NCI-H82 (cell line): ENCODE results near the gene MYLK2.
"Not testable (repeated sequence)": the region's sequence is repeated elsewhere in the genome, so short reads cannot be mapped to it uniquely, and the experiment has no call there.

Experiments
- DNase-seq: peaks from one replicate; lab custom pipeline; 2025; lab: John Stamatoyannopoulos, UW

MYLK2 gene

DNA sequence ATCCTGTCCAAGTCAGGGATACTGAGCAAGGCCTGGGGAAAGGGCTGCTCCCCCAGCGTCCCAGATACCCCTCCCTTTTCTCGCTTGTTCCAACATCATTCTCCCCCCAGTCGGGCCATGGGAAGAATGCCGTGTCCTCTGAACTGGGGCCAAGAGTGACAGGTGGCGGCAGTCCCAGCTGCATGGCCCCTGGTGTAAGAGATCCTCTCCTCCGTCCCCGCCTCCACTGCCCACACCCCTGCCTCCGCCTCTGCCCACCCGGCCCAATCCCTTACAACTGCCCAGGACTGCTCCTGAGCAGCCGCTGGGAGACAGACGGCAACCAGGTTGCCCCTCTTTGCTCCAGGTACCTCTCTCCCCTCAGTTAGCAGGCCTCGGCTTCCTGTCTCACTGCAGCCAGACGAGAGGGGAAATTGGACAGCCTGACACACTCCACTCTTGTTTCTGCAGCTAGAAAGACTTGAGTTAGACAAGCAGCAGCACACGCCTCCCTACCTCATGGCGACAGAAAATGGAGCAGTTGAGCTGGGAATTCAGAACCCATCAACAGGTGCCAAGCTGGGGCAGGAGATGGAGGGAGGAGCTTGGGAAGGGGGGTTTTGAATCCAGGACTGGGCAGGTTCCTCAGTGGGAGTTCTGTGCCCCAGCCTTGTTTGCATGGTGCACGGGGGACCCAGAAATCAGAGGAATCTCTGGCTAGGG is at the start of gene MYLK2:
MYLK2 (plus strand) TSS at position 274 of the 702 bp plus-strand sequence; CDS start at position 499, 225 bp downstream.
- DNase-seq = peak; percentile 68

DNA sequence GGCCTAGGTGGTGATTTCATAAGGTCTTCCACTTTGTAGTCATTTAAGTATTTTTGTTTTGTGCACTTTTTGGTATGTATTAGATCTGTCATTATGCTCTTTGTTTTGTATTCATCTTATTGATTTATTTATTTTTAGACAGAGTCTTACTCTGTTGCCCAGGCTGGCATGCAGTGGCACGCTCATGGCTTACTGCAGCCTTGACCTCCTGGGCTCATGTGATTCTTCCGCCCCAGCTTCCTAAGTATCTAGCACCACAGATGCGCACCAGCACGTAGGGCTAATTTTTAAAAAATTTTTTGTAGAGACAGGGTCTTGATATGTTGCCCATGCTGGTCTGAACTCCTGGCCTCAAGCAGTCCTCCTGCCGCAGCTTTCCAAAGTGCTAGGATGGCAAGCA is 49.5 kb upstream of the MYLK2 start:
- DNase-seq = no peak

GRCh38 chr20:31770243-31770642 is 48.9 kb upstream of the MYLK2 start:
- DNase-seq = no peak

DNA sequence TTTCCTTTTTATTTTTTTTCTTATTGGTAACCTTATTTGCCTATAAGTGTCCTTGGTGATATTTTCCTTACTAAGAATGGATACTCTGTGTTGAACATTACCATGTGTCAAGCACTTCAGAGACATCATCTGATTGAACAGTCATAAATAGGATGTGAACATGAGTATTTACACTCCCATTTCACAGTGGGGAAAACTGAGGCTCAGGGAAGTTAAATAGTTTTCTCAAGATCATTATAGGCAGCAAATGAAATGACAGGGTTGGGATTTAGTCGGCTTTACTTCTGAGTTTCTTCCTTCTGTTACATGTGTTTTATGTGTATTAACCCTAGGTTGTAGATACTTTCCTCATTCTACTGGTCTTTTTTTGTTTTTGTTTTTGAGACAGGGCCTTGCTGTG is 44.7 kb upstream of the MYLK2 start:
- DNase-seq = no peak

DNA sequence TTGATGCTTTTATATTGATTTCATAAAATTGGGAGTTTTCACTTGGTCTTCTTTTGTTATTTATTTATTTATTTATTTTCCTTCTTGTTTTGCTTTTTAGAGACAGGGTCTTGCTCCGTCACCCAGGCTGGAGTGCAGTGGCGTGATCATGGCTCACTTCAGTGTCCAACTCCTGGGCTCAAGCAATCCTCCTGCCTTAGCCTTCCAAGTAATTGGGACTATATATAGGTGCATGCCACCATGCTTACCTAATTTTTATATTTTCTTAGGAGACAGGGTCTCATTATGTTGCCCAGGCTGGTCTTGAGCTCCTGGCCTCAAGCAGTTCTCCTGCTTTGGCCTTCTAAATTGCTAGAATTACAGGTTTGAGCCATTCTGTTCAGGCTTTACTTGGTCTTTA is 38.3 kb upstream of the MYLK2 start:
- DNase-seq = no peak

DNA sequence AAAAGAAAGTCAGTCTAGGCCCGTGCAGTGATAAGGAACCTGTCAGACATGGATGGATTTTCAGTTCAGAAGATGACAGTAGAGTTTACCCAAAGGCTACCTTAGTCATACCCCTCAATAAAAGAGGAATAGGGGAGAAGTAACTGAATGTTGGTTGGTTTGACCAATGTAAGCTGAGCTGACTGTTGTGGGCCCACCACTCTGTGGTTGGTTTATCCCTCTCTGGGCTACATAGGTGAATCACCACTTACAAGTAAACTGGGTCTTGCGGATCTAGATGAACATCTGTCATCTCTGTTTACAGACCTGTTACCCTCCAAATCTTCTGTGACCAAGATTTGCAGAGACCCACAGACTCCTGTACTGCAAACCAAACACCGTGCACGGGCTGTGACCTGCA is 37.2 kb upstream of the MYLK2 start:
- no peak for DNase-seq

DNA sequence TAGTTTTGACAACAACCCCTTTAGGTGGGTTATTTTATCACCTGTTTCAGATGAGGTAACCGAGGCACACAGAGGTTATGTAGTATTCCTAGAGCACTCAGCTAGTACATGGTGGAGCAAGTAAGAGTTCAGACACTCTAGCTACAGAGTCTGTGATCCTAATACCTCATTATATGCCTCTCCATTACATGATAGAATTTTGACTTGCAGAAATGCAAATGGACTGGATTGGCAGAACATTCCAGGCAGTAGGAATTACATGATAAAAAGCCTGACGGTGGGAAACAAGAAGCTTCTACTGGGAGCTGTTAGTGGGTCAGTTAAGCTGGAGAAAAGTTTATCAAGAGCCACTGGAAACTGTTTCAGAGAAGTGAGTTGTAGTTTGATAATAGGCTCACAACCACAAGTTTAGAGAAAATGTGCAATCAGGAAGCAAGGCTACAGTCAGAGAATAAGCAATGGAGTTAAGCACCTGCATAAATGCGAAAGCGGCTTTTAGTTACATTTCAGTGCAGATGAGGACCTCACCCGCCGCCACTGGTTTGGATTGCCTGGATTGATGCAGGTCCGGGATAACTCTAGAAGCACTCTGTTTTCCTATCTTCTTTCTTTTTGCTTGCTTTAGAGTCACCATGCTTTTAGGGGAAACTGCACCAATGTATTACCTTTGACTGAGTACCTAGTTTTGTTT is 34.7 kb upstream of the MYLK2 start:
- DNase-seq = no peak

DNA sequence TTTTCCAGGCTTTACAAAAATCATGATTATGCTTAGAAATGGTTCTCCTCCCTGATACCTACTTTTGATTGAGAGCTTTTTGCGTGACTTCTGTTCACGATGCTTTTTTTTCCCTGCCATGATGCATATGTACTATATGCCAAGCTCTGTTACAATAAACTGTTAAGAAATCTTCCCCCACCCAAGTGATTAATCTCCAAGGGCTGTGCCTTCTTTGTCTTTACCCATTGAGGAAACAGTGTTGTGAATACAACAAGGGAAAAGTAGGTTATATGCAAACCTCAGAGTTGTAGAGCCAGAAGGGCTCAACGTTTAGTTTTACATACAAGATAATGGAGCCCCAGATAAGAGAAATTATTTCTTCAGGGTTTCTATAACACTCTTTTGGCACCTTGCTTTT is 34.1 kb upstream of the MYLK2 start:
- no peak for DNase-seq

DNA sequence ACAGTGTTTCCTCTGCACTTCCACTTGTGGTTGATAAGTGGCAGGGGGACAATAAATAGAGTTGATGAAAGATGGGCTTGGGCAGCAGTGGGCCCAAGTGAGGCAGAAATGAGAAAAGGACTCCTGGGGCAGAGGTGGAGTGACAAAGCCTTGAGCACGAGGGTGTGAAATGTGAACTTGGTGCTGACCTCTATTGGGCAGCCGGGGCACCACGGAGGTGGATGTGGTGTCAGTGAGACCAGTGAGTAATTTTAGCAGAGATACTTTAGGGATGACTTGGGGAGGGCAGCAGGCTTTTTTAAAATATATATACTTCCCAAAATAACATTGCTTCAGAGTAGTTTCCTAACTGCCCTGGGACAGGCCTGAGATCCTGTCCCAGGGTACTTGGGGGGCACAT is 30.6 kb upstream of the MYLK2 start:
- DNase-seq = no peak

DNA sequence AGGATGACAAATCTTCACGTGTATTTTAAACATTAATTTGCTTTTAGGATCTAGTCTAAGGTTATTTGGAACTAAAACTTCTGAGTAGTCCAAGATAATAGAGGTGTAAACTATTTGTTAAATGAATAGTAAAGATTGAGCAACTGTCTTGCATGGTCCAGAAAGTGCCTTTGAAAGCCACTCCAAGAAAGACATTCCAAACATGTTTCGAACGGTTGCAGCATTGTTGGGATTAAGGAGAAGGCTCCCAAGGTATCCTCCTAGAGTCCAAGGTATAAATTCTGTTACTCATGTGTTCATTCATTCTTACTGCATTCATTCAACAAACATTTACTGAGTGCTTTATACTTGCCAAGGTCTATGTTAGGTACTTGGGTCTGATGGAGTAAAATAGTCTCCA is 28.8 kb upstream of the MYLK2 start:
- no peak for DNase-seq

DNA sequence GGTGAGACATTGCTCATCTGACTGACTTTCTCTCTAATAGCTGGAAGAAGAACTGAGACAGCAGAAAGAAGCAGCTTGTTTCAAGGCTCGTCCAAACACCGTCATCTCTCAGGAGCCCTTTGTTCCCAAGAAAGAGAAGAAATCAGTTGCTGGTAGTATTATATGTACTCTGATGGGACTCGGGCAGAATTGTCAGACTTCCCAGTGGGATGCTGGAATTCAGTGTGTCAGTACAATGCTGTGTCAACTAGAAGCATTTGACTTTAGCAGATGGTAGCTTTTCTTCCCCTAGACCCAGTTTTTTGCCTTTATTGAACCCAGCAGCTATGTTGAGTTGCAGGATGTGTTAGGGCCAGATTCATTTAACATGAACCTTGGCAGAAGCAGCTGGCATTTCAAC is 21.8 kb upstream of the MYLK2 start:
- DNase-seq = no peak

- no peak for DNase-seq
Measured at GRCh38 chr20:31801508-31801907, 17.6 kb upstream of the MYLK2 start.

DNA sequence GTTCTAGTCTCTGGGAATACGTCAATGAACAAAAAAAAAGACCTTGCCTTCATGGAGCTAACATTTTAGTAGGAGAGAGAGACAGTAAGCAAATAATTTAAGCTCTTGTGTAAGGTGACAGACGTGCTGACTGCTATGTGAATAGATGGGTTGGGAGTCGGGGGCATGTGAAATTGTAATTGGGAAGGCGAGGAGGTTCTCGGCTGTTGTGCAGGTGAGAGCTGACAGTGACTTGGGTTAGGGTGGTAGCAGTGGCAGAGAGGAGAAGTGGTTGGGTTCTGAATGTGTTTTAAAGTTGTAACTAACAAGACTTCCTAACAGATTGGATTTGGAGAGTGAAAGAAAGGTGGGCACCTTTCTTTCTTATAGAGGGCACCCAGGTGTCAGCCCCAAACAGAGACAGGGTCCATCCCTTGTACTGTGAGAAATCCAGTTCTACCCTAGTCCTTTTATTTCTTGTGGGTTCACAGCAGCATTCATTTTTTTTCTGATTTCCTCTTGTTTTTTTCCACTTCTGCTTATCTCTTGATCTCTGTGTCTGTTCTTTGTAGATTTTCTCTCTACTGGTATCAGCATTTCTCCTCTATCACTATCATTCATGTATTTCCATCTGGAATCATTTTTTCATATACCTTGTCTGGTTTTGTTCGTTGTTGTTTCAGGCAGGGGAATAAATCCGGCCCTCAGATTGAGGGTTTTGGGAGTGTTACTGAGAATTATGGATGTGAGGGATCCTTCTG is 15.4 kb upstream of the MYLK2 start:
- DNase-seq = no peak

GRCh38 chr20:31806564-31807355 is 12.4 kb upstream of the MYLK2 start:
- DNase-seq = no peak

DNA sequence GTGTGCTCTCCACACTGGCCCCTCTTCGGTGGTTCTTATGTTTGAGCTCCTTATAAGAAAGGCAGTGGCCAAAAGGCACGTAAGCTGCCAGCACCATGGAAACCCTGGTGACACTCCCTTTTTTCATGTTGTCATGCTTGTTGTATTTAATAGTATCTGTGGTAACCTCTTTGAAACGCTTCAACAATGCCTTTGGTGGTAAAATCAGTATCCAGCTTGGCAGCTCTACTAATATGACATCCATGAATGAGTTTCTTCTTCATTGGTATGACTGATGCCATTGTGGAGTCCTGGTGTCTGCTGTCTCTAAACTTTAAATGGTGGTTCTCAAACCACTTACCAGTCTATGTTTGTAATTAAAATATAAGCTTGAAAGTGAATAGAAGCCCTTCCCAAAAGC is 10.7 kb upstream of the MYLK2 start:
- no peak for DNase-seq

DNA sequence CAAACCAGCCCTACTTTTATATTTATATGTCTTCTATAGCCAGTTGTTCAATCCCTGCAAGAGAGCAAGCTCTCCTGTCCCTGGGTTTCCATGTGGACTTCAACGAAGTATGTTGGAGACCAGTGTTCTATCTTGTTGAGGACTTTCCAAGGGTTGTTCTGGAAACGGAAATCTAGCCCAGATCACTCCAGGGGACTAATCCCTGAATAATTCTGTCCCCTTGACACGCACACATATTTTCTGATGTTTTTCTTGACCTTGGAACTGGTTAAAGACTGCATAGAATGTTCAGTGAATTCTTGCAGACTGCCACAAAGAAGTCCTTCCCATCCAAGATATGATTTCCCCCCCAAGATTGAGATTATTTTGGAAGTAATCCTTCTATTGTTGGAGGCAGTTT is 9.5 kb upstream of the MYLK2 start:
- no peak for DNase-seq

- no peak for DNase-seq
Measured at GRCh38 chr20:31811198-31811597, 8.0 kb upstream of the MYLK2 start.

DNA sequence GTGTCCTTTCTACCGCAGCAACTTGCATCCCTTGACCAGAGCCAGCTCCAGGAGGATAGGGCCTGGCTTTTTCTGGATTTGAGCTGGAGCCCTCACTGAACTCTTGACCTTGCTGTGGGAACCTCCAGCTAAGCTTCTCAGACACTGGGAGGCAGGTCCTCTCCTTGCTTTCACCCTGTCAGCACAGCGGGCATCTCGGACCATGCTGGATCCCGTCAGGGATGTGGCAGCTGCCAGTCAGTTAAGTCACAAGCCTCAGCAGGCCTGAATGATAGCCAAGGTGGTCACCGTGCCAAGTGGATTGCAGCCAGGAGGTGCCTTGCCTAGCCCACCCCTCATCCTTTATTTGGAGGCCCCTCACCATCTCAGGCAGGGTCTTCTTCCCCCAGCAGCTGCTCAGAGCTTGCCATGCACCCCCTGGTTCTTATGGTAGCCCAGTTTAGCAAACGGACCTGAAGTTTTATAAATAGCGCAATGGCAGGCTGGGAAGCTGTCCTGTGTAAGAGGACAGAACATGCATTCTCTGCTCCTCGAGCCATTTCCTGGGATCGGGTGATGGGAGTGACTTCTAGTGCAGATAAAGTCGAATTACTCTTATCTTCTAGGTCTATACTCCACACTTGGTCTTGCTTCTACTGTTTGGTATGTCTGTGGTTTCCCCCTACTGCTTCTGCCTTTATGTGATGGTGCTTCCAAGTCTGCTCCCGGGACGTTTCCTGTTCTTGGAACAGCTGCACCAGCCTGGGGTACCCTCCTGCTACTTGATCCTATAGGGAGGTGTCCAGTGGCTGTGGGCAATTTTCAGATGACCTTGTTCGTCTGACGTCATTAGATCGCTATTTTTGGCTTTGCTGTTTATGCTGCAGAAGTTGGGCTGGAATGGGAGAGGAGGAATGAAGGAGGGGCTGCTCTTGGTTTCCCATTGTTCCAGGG is 7.1 kb upstream of the MYLK2 start:
- DNase-seq = no peak

GRCh38 chr20:31813611-31814010 is 5.5 kb upstream of the MYLK2 start:
- no peak for DNase-seq

DNA sequence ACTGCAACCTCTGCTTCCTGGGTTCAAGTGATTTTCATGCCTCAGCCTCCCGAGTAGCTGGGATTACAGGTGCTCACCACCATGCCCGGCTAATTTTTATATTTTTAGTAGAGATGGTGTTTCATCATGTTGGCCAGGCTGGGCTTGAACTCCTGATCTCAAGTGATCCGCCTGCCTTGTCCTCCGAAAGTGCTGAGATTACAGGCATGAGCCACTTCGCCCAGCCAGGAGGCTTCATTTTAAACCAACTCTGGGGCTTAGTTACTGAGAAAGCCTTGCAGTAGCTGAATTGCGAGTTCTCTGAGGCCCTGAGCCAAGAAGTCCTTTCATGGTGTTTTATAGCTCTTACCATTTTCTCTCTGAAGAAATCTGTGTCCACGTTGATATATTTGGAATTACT is 5.0 kb upstream of the MYLK2 start:
- DNase-seq = not testable (repeated sequence)
